CD4-positive, alpha-beta T cell treated with Interleukin-2 at 100 ng/mL for 4 hours (primary cell): ENCODE data around the gene PGRMC1.
"Not testable (repeated sequence)": the region's sequence is repeated elsewhere in the genome, so short reads cannot be mapped to it uniquely, and the experiment has no call there.

ENCODE experiments used
- DNase-seq: peaks from one replicate; pipeline ENCODE4 v3.0.0-alpha.2; 2020; ENCODE audit warnings: low spot score

The PGRMC1 gene

GRCh38 chrX:119235872-119236622 is at the start of gene PGRMC1:
Gene PGRMC1 (plus strand): TSS chrX:119236285. CDS start chrX:119236364, 79 bp downstream.
- peak; percentile 78 for DNase-seq

GRCh38 chrX:119186763-119187162 is 49.3 kb upstream of the PGRMC1 start:
- DNase-seq: no peak

- DNase-seq: no peak
These were observed 48.8 kb upstream of the PGRMC1 start for GRCh38 chrX:119187298-119187697.

GRCh38 chrX:119189115-119189514 is 47.0 kb upstream of the PGRMC1 start:
- DNase-seq: no peak

- no peak for DNase-seq
These were observed 46.5 kb upstream of the PGRMC1 start for GRCh38 chrX:119189595-119189994.

GRCh38 chrX:119190091-119190681 is 45.9 kb upstream of the PGRMC1 start:
- DNase-seq: no peak

- DNase-seq: no peak
These were observed 45.3 kb upstream of the PGRMC1 start for GRCh38 chrX:119190831-119191230.

GRCh38 chrX:119194621-119195020 is 41.5 kb upstream of the PGRMC1 start:
- no peak for DNase-seq

- no peak for DNase-seq
These were observed 34.5 kb upstream of the PGRMC1 start for GRCh38 chrX:119201570-119201969.

GRCh38 chrX:119206203-119206602 is 29.9 kb upstream of the PGRMC1 start:
- no peak for DNase-seq

- not testable (repeated sequence) for DNase-seq
These were observed 28.6 kb upstream of the PGRMC1 start for GRCh38 chrX:119207483-119207882.

- no peak for DNase-seq
These were observed 27.6 kb upstream of the PGRMC1 start for GRCh38 chrX:119208401-119209057.

- not testable (repeated sequence) for DNase-seq
These were observed 25.0 kb upstream of the PGRMC1 start for GRCh38 chrX:119210931-119211648.

- no peak for DNase-seq
These were observed 24.5 kb upstream of the PGRMC1 start for GRCh38 chrX:119211649-119212014.

- no peak for DNase-seq
These were observed 17.9 kb upstream of the PGRMC1 start for GRCh38 chrX:119218198-119218597.

- no peak for DNase-seq
These were observed 13.2 kb upstream of the PGRMC1 start for GRCh38 chrX:119222932-119223331.

GRCh38 chrX:119223783-119224182 is 12.3 kb upstream of the PGRMC1 start:
- no peak for DNase-seq

- no peak for DNase-seq
These were observed 9.6 kb upstream of the PGRMC1 start for GRCh38 chrX:119226446-119226845.

- DNase-seq: no peak
These were observed 7.4 kb upstream of the PGRMC1 start for GRCh38 chrX:119228512-119229252.

- no peak for DNase-seq
These were observed 6.9 kb upstream of the PGRMC1 start for GRCh38 chrX:119229253-119229615.

- DNase-seq: no peak
These were observed 5.2 kb upstream of the PGRMC1 start for GRCh38 chrX:119230850-119231249.

- DNase-seq: no peak
These were observed 4.1 kb upstream of the PGRMC1 start for GRCh38 chrX:119231936-119232445.
